H54 (cell line): ENCODE results near the gene ADCY3.

Experiments used
- DNase-seq: peaks from one replicate; pipeline ENCODE4 v3.0.0; 2011; ENCODE audit warnings: low spot score, mixed read lengths; ENCODE audit not compliant: insufficient read length
- FAIRE-seq: peaks from 3 replicates; lab custom pipeline; 2011; peaks lifted over from hg19 to GRCh38; lab: Jason Lieb, UNC
- POLR2A ChIP-seq: IDR thresholded peaks from 2 replicates; pipeline ENCODE4 v1.6.1; 2011; ENCODE audit warnings: low read depth, mild to moderate bottlenecking, low read length

The ADCY3 gene

GRCh38 chr2:24907116-24907515 is 12.9 kb downstream of the ADCY3 start:
- FAIRE-seq = no peak
- no peak for TF ChIP-seq POLR2A
- DNase-seq = no peak

- DNase-seq (no peak), FAIRE-seq (no peak)
- no peak for TF ChIP-seq POLR2A
These were observed 13.6 kb downstream of the ADCY3 start for GRCh38 chr2:24906466-24906865.

- TF ChIP-seq POLR2A = no peak
- DNase-seq (no peak), FAIRE-seq (no peak)
These were observed 16.6 kb downstream of the ADCY3 start for GRCh38 chr2:24903161-24904103.

- TF ChIP-seq POLR2A = no peak
- FAIRE-seq (no peak), DNase-seq (no peak)
These were observed 20.6 kb downstream of the ADCY3 start for GRCh38 chr2:24899361-24899910.

DNA sequence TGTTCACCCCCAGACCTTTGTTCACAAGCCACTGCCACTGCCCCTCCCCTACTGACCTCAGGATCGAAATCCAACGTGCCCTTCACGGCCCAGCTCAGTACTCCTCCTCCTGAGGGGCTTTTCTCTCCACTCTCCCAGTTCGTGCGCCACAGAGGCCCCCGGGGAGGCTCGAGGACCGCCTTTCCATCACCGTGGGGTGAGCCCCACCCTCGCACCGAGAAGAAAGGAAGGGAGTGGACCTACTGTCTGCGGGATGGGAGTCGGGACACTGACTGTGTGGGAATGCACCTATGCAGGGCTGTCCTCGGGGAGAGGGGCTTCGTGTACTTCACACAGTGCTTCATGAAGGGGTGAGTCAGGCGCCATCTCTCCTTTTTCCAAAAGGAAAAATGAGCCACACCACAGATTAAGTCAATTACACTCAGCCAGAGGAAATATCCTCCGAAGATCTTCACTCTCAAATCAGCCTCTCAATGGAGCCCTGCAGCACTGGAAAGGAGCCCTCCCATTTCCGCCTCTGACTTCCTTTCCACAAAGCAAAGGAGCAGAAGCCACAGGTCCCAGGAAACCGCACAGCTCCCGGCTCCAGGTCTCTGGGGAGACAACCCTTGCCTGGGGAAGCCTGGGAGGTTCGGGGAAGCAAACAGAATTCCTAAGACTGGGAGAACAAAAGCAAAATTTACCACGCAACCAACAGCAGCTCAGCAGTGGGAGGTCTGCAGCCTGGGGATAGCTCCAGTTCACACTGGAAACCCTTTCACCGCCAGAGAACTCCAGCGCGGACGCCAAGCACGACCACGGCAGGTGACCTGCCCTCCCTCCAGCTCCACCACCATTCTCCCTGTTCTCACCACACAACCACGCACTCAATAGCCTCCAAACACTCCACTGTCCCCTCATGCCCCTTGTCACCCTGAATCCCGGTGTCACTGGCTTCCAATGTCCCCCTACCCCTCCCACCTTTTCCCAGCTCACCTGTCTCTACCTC is 21.6 kb downstream of the ADCY3 start:
- no peak for DNase-seq
- TF ChIP-seq POLR2A = no peak
- no peak for FAIRE-seq

- FAIRE-seq = no peak
- TF ChIP-seq POLR2A = no peak
These were observed 25.3 kb downstream of the ADCY3 start for GRCh38 chr2:24894750-24895149.

GRCh38 chr2:24893934-24894333 is 26.1 kb downstream of the ADCY3 start:
- no peak for TF ChIP-seq POLR2A
- FAIRE-seq = no peak
- no peak for DNase-seq

More at GRCh38 chr2:24894750-24895149, 25.3 kb downstream of the ADCY3 start:
- no peak for DNase-seq

- no peak for TF ChIP-seq POLR2A
- DNase-seq = no peak
- no peak for FAIRE-seq
These were observed 27.1 kb downstream of the ADCY3 start for GRCh38 chr2:24892928-24893327.

- DNase-seq = no peak
- no peak for FAIRE-seq
- no peak for TF ChIP-seq POLR2A
These were observed 28.8 kb downstream of the ADCY3 start for GRCh38 chr2:24891201-24891600.

- DNase-seq (no peak), FAIRE-seq (no peak)
- no peak for TF ChIP-seq POLR2A
These were observed 30.8 kb downstream of the ADCY3 start for GRCh38 chr2:24889221-24889620.

DNA sequence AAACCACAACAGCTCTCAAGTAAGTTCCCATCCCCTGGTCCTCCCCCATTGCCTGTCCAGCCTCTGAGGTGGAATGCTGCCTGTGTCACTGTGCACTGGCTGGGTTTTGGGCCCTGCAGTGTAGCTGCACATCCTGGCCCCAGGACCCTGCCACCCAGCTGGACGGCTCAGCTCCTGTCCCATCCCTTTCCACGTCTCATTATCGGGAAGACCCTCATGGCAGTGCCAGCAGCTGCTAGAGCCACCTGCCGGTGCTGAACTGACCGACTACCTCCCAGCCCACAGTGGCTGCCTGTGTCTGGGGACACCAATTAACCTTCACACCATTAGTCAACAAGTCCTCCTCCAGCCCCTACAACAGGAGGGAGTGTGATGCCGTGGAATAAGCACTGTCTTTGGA is 31.9 kb downstream of the ADCY3 start:
- no peak for DNase-seq
- no peak for FAIRE-seq
- TF ChIP-seq POLR2A = no peak

DNA sequence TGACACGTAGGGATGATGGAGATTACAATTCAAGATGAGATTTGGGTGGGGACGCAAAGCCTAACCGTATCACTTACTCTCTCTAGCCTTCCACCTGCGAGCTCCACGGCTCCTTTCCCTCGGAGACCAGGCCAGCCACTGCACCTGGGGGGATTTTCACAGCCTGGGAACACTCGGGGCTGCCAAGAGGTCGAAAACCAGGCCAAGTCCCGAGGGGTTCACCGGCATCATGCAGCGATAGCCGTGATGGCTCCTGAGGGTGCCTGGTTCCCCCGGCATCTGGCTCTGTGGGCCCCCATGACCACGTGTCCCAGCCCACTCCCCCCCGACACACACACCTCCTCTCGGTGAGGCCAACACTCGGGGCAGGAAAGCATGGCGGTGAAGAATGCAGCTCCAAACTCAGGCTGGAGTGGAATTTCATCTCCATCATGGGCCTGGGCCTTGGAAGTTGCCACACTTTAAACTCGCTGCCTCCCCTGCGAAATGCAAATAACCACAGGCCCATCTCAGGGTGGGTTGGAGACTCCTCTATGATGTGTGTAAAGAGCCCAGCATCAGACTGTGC is 32.6 kb downstream of the ADCY3 start:
- no peak for FAIRE-seq
- DNase-seq = no peak
- TF ChIP-seq POLR2A = no peak

DNA sequence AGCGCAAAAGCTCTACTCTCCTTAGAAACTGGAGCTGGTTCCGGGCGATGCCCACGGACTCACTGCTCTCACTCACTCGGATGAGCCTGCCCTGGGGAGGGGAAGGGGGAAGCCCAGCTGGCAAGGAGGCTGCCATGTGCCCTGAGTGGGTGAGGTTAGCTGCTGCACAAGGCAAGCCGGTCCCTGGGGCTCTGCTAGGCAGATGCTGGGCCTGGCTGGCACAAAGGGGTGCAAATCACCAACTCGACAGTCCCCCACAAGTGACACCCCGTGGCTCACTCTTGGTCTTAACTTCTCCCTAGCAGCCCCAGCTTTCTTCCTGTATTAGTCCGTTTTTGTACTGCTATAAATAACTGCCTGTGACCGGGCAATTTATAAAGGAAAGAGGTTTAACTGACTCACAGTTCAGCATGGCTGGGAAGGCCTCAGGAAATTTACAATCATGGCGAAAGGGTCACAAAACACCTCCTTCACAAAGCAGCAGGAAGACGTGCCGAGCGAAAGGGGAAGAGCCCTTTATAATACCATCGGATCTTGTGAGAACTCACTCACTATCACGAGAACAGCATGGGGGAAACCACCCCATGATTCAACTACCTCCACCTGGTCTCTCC is 33.2 kb downstream of the ADCY3 start:
- DNase-seq (no peak), FAIRE-seq (no peak)
- TF ChIP-seq POLR2A = no peak
